Hindlimb muscle (tissue), 1 donor: Measurements from ENCODE around the gene KRT222. TPM values are rescaled to one million over a fixed set of nuclear protein-coding genes. Genes with fewer than 3 reads are reported as not detected.

ENCODE experiments used
- DNase-seq: peaks from one replicate; pipeline ENCODE4 v3.0.0-alpha.2; 2013
- polyA plus RNA-seq: library from polyadenylated mRNA; unstranded; fragments of 120-200 nt; gene quantifications from one replicate; pipeline ENCODE4 v1.2.1, GENCODE V29; 2013; ENCODE audit not compliant: insufficient read length

The KRT222 gene
- 0.08 TPM for polyA plus RNA-seq

GRCh38 chr17:40664582-40665333 lies at the start of gene KRT222:
TSS of gene KRT222 (minus strand) at chr17:40665177. CDS start at chr17:40665099, 78 bp downstream.
- peak; percentile 4 for DNase-seq

GRCh38 chr17:40714473-40714872 lies 49.5 kb upstream of the KRT222 start:
- DNase-seq: no peak

- DNase-seq: no peak
These were observed 42.8 kb upstream of the KRT222 start for GRCh38 chr17:40707745-40708144.

GRCh38 chr17:40705584-40705983 lies 40.6 kb upstream of the KRT222 start:
- DNase-seq: no peak

GRCh38 chr17:40703652-40704051 lies 38.7 kb upstream of the KRT222 start, which contains the start of gene KRT24:
TSS of gene KRT24 (minus strand) at chr17:40703752. CDS start at chr17:40703693, 59 bp downstream.
- no peak for DNase-seq

- no peak for DNase-seq
These were observed 37.3 kb upstream of the KRT222 start for GRCh38 chr17:40702271-40702670.

GRCh38 chr17:40699853-40700252 lies 34.9 kb upstream of the KRT222 start:
- peak; percentile 37 for DNase-seq

GRCh38 chr17:40699371-40699770 lies 34.4 kb upstream of the KRT222 start:
- peak; percentile 21 for DNase-seq

GRCh38 chr17:40697297-40697696 lies 32.3 kb upstream of the KRT222 start:
- no peak for DNase-seq

- DNase-seq: no peak
These were observed 31.7 kb upstream of the KRT222 start for GRCh38 chr17:40696651-40697072.

GRCh38 chr17:40695874-40696472 lies 31.0 kb upstream of the KRT222 start:
- no peak for DNase-seq

GRCh38 chr17:40694584-40694983 lies 29.6 kb upstream of the KRT222 start:
- DNase-seq: no peak

GRCh38 chr17:40687106-40687505 lies 22.1 kb upstream of the KRT222 start:
- no peak for DNase-seq

GRCh38 chr17:40686192-40686591 lies 21.2 kb upstream of the KRT222 start:
- DNase-seq: no peak

- DNase-seq: no peak
These were observed 16.0 kb upstream of the KRT222 start for GRCh38 chr17:40680998-40681397.

- no peak for DNase-seq
These were observed 14.5 kb upstream of the KRT222 start for GRCh38 chr17:40679523-40679907.

- DNase-seq: no peak
These were observed 14.0 kb upstream of the KRT222 start for GRCh38 chr17:40678902-40679522.

GRCh38 chr17:40675905-40676304 lies 10.9 kb upstream of the KRT222 start:
- DNase-seq: no peak

GRCh38 chr17:40672654-40673053 lies 7.7 kb upstream of the KRT222 start:
- no peak for DNase-seq

GRCh38 chr17:40671282-40671681 lies 6.3 kb upstream of the KRT222 start:
- DNase-seq: no peak

GRCh38 chr17:40666331-40666730 lies 1.4 kb upstream of the KRT222 start:
- no peak for DNase-seq

- DNase-seq: no peak
These were observed 1.7 kb downstream of the KRT222 start for GRCh38 chr17:40663252-40663651.

- no peak for DNase-seq
These were observed 5.1 kb downstream of the KRT222 start for GRCh38 chr17:40659911-40660310.

- DNase-seq: no peak
These were observed 6.6 kb downstream of the KRT222 start for GRCh38 chr17:40658396-40658795.
